Skeletal muscle cell (primary cell): Measurements from ENCODE around the gene ATP6V1A.
"Not testable (repeated sequence)": the region's sequence is repeated elsewhere in the genome, so short reads cannot be mapped to it uniquely, and the experiment has no call there.

Experiments
- DNase-seq: peaks from one replicate; pipeline ENCODE4 v3.0.0-alpha.2; 2010; ENCODE audit warnings: low read depth
- H3K4me3 ChIP-seq: 2 replicates; pipeline ENCODE4 v1.5.1; 2011; ENCODE audit warnings: low read depth, mild to moderate bottlenecking, control low read depth, low read length, moderate library complexity

ATP6V1A gene

GRCh38 chr3:113802795-113803455 lies 56.1 kb downstream of the ATP6V1A start:
- no peak overlapping the region for H3K4me3 ChIP-seq
- no peak for DNase-seq

- no peak for DNase-seq
Observed at GRCh38 chr3:113804661-113805060, 57.8 kb downstream of the ATP6V1A start.

GRCh38 chr3:113805249-113805648 lies 58.4 kb downstream of the ATP6V1A start:
- no peak for DNase-seq
- no peak overlapping the region for H3K4me3 ChIP-seq

More at GRCh38 chr3:113804661-113805060, 57.8 kb downstream of the ATP6V1A start:
- no peak overlapping the region for H3K4me3 ChIP-seq

- DNase-seq, result no peak
- H3K4me3 ChIP-seq, result no peak overlapping the region
Observed at GRCh38 chr3:113812854-113813253, 66.0 kb downstream of the ATP6V1A start.

GRCh38 chr3:113819866-113820265 lies 73.0 kb downstream of the ATP6V1A start:
- no peak overlapping the region for H3K4me3 ChIP-seq
- DNase-seq, result no peak

- no peak for DNase-seq
- no peak overlapping the region for H3K4me3 ChIP-seq
Observed at GRCh38 chr3:113825090-113825489, 78.3 kb downstream of the ATP6V1A start.

GRCh38 chr3:113828600-113828999 lies 81.8 kb downstream of the ATP6V1A start:
- H3K4me3 ChIP-seq, result no peak overlapping the region
- no peak for DNase-seq

- DNase-seq, result no peak
- no peak overlapping the region for H3K4me3 ChIP-seq
Observed at GRCh38 chr3:113829576-113830354, 82.9 kb downstream of the ATP6V1A start.

GRCh38 chr3:113831103-113831355 lies 84.2 kb downstream of the ATP6V1A start:
- no peak for DNase-seq

GRCh38 chr3:113832477-113833164 lies 85.8 kb downstream of the ATP6V1A start:
- no peak for DNase-seq
- no peak overlapping the region for H3K4me3 ChIP-seq

More at GRCh38 chr3:113831103-113831355, 84.2 kb downstream of the ATP6V1A start:
- no peak overlapping the region for H3K4me3 ChIP-seq

GRCh38 chr3:113834983-113835382 lies 88.1 kb downstream of the ATP6V1A start:
- no peak for DNase-seq
- H3K4me3 ChIP-seq, result no peak overlapping the region

GRCh38 chr3:113838631-113839209 lies 91.9 kb downstream of the ATP6V1A start, which contains the start of gene GRAMD1C:
TSS of gene GRAMD1C (plus strand) at chr3:113838788. CDS start at chr3:113838910, 122 bp downstream.
- peak within 1 kb of the TSS; percentile 56 for H3K4me3 ChIP-seq
- DNase-seq, result peak; percentile 61

GRCh38 chr3:113839551-113839950 lies 92.7 kb downstream of the ATP6V1A start:
- H3K4me3 ChIP-seq, result peak overlapping the region; percentile 56
- DNase-seq, result no peak

GRCh38 chr3:113844622-113845222 lies 97.9 kb downstream of the ATP6V1A start:
- no peak overlapping the region for H3K4me3 ChIP-seq
- DNase-seq, result no peak

- H3K4me3 ChIP-seq, result no peak overlapping the region
- DNase-seq, result no peak
Observed at GRCh38 chr3:113847247-113847646, 100.4 kb downstream of the ATP6V1A start.

GRCh38 chr3:113847664-113848461 lies 101.0 kb downstream of the ATP6V1A start:
- DNase-seq, result no peak
- H3K4me3 ChIP-seq, result no peak overlapping the region

GRCh38 chr3:113849071-113849470 lies 102.2 kb downstream of the ATP6V1A start:
- H3K4me3 ChIP-seq, DNase-seq: not testable (repeated sequence)

- DNase-seq, H3K4me3 ChIP-seq: not testable (repeated sequence)
Observed at GRCh38 chr3:113849841-113850240, 103.0 kb downstream of the ATP6V1A start.

- not testable (repeated sequence) for H3K4me3 ChIP-seq, DNase-seq
Observed at GRCh38 chr3:113850391-113850790, 103.6 kb downstream of the ATP6V1A start.
